ENCODE results near the gene KCNAB2. TPM values are rescaled to one million over a fixed set of nuclear protein-coding genes. Genes with fewer than 3 reads are reported as not detected.

Gene KCNAB2
- total RNA-seq, 1 donor: 4.0 TPM

DNA sequence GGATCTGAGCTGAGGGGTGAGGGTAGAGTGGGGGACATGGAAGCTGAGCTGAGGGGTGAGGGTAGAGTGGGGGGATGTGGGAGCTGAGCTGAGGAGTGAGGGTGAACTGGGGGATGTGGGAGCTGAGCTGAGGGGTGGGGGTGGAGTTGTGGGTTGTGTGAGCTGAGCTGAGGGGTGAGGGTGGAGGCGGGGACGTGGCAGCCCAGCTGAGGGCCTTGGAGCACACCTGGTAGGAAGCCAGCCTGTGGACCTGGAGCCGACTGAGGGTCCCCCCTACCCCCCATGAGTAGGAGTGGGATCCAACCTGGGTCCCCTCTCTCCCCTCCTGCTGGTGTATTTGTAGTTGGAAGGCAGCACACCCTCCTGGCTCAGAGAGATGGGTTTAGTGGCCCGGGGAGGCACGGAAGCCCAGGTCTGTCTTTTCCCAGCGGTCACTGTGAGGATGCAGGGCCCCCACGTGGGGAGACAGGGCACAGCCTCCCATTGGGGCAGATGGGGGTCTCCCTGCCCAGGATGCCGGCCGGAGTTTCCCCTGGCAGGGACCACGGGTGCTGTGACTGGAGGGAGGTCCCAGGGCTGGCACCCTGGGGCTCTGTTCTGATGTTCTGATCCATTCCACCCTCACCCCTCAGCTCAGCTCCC, 40.3 kb upstream of the KCNAB2 start:
- H3K4me3 ChIP-seq (ENCODE audit: low read depth, low read length): no peak overlapping the region
- no peak for DNase-seq (ENCODE audit: low read depth)
- TF ChIP-seq, protein P1, sequence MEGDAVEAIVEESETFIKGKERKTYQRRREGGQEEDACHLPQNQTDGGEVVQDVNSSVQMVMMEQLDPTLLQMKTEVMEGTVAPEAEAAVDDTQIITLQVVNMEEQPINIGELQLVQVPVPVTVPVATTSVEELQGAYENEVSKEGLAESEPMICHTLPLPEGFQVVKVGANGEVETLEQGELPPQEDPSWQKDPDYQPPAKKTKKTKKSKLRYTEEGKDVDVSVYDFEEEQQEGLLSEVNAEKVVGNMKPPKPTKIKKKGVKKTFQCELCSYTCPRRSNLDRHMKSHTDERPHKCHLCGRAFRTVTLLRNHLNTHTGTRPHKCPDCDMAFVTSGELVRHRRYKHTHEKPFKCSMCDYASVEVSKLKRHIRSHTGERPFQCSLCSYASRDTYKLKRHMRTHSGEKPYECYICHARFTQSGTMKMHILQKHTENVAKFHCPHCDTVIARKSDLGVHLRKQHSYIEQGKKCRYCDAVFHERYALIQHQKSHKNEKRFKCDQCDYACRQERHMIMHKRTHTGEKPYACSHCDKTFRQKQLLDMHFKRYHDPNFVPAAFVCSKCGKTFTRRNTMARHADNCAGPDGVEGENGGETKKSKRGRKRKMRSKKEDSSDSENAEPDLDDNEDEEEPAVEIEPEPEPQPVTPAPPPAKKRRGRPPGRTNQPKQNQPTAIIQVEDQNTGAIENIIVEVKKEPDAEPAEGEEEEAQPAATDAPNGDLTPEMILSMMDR (IDR thresholded peaks at IDR 0.05; ENCODE audit: insufficient read depth, low read length): no peak

DNA sequence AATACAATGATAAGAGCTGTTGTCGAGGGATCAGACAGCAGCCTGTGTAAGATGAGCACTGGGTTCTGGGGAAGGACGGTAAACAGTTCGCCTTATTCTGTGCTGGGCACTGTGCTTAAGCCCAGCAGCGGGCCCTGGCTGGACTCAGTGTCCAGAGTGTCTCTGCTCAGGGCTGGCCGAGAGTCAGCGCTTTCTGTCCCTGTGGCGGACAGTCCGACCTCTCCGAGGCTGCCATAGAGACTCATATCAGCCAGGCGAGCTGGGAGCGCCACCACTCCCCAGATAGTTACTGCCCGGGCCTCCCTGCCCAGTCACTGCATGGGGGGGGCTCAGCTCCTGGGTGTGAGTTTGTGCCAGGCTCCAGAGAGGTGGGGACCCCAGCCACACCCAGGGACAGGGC, 38.8 kb upstream of the KCNAB2 start:
- DNase-seq (ENCODE audit: low read depth): no peak
- TF ChIP-seq, protein P1 (IDR thresholded peaks at IDR 0.05; ENCODE audit: insufficient read depth, low read length): no peak

DNA sequence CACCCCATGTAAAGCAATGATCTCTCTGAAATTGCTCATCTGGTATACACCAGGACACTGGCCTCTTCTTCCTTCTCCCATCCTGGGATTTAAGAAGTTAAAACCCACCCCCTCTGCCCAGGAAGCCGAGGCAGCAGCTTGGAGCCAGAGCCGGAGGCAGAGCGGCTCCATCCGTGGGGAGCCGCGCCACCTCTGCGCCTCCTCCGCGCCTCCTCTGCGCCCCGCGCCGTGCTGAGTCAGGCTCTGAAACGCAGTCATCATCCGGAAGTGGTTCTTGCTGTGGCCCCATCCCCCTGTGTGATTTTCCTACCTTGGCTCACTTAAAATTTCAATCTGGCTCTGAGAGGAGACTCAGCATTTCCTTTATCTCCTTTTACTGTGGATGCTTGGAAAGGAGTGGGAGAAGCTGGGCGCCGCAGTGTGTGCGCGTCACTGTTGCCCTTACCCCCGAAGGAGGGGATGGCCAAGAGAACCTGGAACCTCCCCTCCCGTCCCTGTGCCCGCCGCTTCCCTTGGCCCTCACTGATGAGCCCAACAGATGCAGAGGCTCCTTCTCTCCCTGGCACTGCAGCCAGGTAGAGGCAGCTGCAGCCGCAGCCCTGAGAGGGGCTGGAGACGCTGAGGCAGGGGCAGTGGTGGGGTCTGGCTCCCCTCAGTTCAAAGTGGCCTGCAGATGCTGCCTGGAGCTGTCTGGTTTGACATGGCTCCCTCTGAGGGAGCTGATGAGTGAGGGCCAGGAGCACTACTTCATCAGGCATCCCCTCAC, 38.2 kb upstream of the KCNAB2 start:
- peak; percentile 17 for DNase-seq (ENCODE audit: low read depth)
- TF ChIP-seq, protein P1 (IDR thresholded peaks at IDR 0.05; ENCODE audit: insufficient read depth, low read length): no peak
- no peak overlapping the region for H3K4me3 ChIP-seq (ENCODE audit: low read depth, low read length)

More for the DNA sequence above, 38.8 kb upstream of the KCNAB2 start:
- H3K4me3 ChIP-seq (ENCODE audit: low read depth, low read length): no peak overlapping the region

DNA sequence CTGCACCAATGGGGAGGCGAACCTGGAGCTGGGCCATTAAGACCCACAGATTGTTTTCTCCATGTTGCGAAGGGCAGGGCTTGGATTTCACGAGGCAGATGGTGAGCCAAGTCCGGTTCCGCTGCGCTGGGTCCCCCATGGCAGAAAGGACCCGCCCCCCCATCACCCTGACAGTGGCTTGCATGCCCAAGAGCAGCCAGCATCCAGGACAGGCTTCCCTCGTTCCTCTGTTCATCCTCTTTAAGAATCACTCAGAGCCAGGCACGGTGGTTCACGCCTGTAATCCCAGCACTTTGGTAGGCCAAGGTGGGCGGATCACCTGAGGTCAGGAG, 37.6 kb upstream of the KCNAB2 start:
- TF ChIP-seq, protein P1 (IDR thresholded peaks at IDR 0.05; ENCODE audit: insufficient read depth, low read length): no peak
- no peak overlapping the region for H3K4me3 ChIP-seq (ENCODE audit: low read depth, low read length)
- DNase-seq (ENCODE audit: low read depth): no peak

DNA sequence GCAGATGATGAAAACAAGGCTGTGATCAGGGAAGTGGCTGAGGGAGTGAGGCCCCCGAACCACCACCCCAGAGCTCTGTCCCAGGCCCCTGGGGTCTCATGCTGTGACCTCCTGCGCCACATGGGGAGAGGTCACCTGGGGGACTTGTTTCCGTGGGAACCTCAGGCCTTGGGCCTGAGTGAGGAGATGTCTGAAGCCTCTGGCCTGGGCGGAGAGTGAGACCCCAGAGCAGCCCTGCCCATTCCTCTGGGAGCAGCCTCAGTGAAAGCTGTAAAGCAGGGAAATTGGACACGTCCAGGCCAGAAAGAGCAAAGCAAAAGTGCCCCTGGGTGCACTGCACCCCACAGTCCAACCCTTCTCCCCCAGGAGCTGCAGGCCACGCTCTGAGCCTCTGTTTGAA, 37.0 kb upstream of the KCNAB2 start:
- TF ChIP-seq, protein P1 (IDR thresholded peaks at IDR 0.05; ENCODE audit: insufficient read depth, low read length): no peak
- H3K4me3 ChIP-seq (ENCODE audit: low read depth, low read length): no peak overlapping the region
- no peak for DNase-seq (ENCODE audit: low read depth)

DNA sequence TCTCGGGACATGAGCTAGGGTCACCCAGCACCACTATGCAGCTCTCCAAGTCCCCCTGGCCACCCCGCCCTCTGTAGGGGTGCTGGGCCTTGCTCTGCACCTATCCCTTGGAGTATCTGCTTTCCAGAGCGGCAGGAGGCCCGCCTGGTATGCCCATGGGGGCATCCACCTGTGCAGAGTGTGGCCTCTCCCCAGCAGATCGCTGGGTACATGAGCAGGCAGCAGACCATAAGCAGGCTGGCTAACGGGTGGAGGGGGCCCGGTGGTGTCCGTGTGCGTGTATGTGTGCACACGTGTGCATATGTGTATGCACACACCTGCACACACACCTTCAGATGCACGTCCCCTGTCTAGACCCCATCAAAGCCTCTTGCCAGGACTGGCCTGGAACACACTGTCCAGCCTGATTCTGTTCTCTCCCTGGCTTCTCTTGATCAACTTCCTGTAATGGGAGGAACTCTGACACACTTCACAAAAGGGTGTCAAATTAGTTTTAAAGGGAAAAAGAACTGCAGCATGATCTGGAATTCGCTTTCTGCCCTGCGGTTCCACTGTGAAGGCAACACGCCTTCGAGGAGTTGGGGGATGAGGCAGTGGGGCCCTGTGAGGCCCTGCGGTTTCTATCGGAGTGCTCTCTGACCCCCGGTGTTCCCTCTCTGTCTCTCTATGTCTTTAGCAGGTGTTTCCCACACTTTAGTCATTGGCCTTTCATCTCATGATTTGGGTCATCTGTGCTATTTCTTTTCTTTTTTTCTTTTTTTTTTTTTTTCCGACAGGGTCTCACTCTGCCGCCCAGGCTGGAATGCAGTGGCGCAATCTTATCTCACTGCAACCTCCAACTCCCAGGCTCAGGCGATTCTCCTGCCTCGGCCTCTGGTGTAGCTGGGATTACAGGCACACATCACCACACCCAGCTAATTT, 36.3 kb upstream of the KCNAB2 start:
- no peak for DNase-seq (ENCODE audit: low read depth)
- no peak overlapping the region for H3K4me3 ChIP-seq (ENCODE audit: low read depth, low read length)
- TF ChIP-seq, protein P1 (IDR thresholded peaks at IDR 0.05; ENCODE audit: insufficient read depth, low read length): no peak

Data from fibroblast of the aortic adventitia (primary cell).